ENCODE results near the gene ADAMTS17.

Gene ADAMTS17

DNA sequence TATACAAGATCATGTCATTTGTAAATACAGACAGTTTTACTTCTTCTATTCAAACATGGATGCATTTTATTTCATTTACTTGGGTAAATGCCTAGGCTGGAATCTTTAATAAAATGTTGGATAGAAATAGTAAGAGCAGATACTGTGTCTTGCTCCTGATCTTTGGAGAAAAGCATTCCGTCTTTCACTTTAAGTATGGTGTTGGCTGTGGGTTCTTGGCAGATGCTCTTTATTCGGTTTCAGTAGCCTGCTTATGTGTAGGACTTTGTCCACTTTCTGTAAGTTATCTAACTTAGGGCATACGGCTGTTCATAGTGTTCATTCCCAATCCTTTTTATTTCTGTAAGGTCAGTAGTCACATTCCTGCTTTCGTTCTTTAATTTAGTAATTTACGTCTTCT lies 303.0 kb downstream of the ADAMTS17 start:
- DNase-seq = no peak

DNA sequence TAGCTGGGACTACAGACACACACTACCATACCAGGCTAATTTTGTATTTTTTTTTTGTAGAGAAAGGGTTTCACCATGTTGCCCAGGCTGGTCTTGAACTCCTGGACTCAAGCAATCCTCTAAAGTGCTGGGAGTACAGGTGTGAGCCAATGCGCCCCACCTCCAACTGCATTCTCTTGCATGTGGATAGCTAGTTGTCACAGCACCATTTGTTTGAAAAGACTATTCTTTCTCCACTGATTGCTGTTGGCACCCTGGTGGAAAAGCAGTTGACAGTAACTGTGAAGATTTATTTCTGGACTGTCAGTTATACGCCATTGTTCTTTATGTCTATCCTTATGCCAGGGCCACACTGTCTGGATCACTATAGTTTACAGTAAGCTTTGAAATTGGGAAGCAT lies 303.9 kb downstream of the ADAMTS17 start:
- no peak for DNase-seq

DNA sequence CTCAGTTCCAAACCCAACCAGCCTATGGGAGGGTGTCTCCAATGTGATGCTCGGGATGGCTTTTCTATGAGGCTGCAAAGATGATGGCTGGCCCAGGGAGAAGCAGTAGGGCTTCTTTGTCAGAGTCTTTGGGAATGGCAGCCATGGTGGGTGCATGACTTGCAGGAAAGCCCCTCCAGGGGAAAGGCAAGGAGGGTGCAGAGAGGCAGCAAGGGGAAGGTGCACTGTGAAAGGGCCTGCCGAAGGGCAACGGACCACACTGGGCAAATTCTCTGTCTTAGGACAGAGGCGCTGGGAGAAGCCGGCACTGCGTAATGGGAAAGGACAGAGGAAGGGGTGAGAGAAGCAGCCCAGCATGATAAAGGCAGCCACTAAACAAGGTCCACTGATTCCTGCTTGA lies 305.8 kb downstream of the ADAMTS17 start:
- no peak for DNase-seq

DNA sequence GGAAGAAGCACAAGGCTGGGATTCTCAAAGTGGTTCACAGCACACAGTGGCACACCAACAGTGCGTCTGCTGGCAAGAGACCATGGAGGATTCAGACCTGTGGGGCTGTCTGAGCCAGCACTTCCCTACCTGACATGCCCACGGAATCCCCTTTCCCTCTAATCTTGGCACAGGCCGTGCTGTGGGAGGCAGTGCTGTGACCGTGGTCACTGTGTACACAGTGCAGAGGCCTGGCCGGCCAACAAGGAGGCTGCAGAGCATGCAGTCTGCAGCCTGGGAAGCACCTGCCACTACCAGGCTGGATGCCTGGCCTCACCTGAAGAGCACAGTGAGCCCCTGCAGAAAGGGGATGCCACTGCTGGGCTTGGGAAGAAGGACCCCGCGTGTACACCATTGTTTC lies 307.6 kb downstream of the ADAMTS17 start:
- DNase-seq = no peak

DNA sequence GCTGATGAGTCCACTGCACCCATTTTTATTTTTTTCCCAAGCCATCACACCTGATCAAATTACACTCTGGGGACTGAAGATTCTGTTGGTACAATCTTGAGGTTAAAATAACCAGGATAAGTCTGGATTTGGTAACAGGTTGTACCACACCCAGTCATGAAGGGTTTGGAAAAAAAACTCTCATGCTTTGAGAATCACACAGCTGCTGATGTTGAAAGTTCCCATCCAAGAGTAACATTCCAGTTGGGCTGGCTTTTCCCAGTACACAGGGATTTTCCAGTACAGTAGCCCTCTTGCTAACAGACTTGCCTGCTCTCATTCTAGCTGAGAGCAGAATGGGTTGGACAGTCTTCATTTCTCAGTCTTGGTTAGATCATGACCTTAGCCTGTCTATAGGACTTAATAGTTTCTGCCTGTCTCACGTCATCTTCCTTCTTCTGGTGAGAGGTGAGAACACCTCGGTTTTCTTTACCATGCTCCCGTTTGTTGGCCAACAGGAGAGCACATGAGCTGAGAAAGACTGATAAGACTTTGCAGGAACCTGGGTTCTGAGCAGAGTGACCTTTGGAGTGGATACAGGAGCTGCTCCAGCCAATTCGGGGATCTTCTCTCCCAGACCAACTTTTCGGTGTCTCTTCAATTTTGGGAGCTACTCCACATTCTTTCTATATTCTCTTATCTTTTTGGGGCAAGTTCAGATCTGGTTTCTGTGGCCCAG lies 308.5 kb downstream of the ADAMTS17 start:
- no peak for DNase-seq

DNA sequence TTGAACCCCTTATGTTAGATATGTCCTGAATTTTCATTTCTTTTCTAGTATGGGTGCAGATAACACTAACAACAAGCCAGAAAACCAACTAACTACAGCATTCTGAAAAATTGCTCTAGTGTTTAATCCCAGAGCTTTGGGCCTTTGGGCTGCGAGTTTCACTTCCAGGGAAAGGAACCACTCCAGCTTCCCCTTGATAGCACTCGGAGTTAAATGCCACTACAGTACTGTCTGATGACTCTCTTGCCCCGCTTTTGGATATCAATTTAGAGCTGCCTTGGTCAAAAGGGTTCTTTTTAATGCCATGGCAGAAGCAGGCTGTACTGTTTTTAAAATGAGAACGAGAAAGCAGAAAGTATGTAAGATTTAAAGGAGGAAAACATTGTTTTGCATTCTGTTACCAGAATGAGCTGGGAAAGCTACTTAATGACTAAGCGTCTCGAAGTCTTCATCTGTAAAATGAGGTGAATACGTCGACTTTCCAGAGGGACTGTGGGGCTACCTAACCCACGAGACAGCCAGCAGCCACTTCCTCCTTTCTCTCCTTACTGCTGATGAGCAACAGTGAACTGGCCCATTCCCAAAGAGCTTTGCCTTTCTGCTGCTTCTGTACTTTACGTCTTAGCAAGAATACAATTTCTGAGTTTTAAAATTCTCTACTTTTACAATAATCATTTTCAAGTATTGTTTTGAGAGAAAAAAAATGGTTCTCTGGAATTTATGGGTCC lies 309.3 kb downstream of the ADAMTS17 start:
- DNase-seq = no peak

DNA sequence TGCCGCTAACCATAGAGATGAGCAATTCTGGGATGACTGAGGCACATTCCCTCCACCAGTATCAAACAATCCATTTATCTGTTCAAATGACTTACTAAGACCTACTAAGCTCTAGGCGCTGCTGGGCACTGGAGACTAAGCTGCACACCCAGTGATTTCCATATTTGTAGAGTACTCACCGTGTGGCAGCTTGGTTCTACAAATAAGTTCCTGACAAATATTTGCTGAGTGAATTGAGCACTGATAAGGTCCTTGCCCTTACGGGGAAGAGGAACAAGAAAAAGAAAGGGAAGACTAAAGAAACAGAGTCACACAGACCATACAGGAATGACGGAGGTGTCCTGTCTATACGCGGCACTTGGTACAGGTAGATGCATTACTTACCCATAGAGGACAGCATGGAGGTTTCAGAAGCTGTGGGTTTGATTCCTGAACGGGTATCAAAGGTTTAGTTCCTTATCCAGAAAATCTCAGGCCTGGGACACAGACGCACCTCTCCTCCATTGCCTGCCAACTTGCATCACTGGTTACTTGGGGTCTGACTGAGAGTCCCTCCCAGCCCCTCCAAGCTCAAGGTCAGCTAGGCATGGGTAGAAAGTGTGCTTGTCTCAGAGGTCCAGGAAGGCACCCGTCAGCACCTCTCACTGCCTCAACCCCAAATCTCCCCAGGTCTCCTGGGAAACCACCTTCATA lies 310.0 kb downstream of the ADAMTS17 start:
- DNase-seq = no peak

DNA sequence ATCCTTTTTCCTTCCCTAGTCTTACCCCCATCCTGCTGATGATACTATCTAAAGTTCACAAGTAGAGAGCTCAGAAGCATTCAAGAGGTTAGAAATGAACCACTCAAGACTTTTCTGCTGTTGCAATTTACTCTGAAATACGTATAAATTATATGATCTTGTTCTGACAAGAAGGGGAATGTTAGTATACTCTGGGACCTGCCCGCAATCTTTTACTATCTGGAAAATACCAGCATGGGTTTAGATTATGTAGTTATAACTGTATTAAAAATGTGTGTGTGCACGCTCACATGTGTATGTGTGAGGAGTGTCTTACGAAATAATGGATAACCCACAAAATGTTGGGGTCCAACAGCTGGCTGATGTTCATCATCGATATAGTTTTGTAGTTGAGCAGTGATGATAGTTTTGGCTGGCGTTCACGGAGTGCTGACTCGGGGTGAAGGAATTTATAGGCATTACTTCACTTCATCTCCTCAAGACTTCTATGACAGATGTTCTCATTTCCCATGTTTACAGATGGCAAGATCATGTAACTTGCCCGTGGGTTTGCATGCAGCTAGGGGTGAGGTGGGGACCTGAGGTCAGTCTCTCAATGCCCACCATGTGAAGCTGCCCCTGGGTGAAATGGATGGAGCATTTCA lies 311.1 kb downstream of the ADAMTS17 start:
- peak; percentile 11 for DNase-seq

DNA sequence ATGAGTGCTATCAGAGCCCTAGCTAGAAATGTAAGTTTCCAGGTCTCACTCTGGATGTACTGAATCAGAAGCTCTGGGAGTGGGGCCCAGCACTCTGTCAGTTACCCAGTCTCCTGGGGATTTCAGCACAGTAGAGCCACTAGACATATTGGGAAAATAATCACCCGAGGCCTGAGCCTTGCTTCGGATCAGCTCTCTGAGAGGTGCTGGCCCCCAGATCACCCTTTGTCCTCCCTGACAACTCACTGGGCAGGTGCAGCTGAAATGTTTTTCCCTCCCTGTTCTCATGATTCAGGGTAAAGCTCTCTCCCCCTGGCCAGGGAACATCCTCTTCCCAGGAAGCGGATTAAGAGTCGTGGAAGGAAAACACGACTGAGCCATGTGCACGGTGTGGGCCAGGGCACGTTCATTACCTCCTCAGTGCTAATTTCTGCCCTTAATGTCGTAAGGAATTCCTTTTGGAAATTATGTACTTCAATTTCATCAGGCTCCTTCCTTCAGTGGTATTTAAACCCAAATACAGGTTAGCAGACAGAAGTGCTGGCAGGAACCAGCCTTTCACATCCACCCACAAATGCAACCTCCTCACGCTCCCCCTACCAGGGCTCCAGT lies 311.8 kb downstream of the ADAMTS17 start:
- no peak for DNase-seq

DNA sequence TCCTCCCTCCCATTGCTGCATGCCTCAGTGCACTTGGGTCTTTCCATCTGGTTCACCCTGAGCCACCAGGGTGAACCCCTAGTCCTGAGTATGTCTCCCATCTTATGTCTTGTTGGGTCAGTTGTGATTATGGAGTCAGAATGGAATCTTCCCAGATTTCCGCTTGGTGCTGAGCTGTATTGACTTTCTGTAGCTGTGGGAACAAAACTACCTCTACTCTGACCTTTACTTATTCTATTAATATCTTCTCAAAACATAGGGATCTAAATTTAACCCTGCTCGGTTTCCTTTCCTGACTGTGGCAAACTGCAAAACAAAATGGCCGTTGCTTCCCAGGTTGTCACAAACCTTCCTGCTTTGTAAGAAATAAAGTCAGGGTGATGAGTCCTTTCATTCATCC lies 312.7 kb downstream of the ADAMTS17 start:
- DNase-seq = no peak

DNA sequence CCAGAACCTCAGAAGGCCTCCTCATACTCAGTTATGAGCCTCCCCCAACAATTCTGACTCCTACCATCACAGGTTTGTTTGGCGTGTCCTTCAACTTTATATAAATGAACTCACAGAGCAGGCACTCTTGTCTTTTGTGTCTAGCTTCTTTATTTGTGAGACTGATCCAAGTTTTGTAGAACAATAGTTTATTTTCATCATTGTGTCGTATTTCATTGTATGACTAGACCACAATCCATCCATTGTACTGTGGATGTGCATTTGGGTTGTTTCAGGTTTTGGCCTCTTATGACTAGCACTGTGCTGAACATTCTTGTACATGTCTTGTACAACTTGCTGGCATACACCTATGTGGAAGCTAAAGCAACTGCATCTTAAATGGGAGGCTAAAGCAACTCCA lies 315.7 kb downstream of the ADAMTS17 start:
- DNase-seq = no peak

DNA sequence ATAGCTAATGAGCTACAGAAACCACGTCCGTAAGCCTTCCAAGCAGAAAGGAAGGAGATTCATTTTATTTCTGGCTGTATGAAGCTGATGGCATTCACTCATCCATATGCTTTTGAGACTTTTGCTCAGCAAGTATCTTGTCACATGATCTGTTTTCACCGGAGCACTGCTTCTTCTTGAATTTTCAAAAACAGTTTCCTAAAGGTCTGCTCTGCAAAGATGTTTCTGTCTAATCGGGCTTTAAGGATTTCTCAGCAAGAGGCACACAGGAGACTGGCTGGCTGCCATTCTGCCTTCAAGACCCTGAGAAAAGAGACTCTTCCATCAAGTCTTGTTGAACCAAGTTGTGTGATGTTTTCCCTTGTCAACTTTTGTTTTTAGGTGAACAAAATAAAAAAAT lies 319.0 kb downstream of the ADAMTS17 start:
- no peak for DNase-seq

DNA sequence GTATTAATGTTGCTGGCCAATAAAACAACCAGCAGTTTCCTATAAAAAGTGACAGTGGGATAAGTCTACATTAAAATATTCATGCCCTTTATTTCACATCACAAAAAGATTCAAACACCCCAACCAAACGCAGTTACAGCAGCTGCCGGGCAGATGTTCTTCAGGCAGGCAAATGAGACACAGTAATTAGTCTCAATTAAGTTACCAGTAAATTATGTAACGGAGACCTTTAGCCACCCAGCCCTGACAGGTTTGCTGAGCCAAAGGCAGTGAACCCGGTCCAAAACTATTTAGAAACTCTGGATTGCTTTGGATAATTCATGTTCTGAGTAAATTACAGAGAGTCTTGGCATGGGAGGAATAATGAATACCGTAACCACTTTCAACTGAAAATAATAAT lies 319.4 kb downstream of the ADAMTS17 start:
- no peak for DNase-seq

DNA sequence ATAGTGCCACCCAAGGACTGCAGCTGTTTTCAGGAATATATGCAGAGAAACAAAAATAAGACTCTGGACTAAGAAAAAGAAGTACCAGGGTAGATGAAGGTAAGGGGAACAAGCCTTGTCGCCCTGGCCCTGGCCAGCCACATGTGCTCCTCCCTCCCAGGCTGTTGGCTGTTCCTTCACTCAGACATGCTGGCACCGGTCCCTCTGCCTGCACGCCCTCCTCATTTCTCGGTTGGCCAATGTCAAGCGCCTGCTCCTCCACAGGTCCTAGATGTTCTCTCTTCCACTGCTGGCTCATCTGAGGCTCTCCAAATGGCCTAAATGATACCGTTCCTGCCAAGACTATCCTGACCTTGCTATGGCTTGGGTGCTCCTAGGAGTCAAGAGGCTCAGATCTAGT lies 320.1 kb downstream of the ADAMTS17 start:
- no peak for DNase-seq

DNA sequence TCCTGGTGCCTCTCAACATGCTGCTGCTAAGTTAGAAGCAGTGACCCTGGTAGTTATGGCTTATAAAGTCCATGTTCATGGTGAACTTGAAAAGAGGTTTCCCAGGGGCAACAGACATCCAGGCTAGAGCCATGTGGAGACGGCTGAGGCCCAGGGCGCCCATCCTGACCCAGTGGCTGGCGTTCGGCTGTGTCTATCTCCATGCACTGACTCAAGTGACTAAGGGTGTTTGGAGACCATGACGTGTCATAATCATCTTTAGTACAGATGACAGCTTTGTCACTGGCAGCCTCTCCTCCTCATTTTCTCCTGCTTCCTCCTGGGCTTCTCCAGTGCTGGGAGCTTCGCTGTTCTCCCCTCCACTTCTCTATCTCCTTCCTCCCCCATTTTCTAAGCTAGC lies 321.2 kb downstream of the ADAMTS17 start:
- DNase-seq = no peak

DNA sequence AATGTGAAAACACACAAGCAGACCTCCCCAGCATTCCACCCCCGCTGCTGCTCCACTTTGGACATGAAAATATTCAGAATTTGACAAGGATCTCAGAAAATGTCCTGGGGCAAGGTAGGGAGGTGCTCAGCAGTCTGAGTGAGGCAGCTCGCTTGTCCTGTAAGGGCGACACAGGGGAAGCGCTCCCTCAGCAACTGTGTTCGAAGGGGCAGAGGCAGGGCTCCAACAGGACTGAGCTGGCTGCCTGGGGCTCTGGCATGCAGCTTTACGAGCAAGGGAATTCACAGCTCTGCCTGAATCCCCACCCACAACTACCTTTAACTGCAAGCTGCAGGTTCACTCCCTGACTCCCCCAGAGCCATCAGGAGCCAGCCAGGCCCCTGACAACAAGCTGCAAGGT lies 321.6 kb downstream of the ADAMTS17 start:
- DNase-seq = no peak

DNA sequence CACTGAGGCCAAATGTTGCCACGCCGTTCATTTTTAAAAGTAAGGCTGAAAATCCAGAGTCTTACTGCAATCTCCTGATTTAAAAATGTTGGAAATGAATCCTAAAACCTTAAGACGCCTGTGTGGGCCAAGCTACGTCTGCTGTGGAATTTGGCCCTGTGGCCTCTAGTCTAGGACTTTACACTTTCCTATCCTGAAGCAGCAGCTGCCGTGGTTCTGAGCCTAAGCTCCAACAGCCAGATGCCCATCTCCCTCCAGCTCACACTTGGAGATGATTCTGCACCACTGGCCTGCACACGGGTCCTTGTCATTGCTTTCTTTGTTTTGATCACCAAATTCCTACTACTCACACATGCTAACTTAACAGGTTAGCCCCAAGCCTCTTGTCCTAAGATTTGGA lies 322.2 kb downstream of the ADAMTS17 start:
- no peak for DNase-seq

DNA sequence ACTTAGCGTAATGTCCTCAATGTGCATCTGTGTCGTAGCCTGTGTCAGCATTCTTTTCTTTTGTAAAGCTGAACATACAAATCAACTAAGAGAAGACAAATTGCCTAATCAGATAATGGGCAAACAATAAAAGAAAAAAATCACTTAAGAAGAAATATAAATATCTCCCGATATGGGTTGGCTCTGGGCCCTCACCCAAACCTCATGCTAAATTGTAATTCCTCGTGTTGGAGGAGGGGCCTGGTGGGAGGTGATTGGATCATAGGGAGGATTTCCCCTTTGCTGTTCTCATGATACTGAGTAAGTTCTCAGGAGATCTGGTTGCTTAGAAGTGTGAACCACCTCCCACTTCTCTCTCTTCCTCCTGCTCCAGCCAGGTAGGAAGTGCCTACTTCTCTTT lies 323.6 kb downstream of the ADAMTS17 start:
- DNase-seq = no peak

DNA sequence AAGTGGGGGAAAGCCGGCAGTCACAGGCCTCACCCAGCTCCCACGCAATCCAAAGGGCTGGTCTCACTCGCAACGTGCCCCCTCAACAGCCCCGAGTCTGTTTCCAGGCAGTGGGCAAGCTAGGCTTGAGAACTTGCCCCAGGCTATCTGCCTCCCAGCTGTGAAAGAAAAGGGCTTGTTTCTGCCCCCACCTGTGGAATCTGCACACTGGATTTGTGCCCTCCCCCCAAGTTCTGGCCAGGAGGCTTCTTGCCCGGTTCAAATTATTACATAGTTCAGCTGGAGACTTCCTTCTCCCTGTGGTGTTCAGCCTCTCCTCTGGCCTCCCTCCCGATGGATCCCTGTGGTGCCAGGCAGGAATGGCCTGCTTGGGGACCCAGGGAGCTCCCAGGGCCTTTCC lies 324.6 kb downstream of the ADAMTS17 start:
- DNase-seq = no peak

DNA sequence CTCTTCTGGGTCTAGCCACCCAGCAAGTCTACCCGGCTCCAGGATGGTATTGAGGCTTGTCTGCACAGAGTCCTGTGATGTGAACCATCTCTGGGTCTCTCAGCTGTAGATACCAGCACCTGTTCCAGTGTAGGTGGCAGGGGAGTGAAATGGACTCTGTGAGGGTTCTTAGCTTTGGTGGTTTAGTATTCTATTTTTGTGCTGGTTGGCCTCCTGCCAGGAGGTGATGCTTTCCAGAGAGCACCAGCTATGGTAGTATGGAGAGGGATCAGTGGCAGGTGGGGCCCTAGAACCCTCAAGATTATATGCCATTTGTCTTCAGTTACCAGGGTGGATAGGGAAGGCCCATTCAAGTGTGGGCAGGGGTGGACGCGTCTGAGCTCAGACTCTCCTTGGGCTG lies 325.1 kb downstream of the ADAMTS17 start:
- DNase-seq = no peak

DNA sequence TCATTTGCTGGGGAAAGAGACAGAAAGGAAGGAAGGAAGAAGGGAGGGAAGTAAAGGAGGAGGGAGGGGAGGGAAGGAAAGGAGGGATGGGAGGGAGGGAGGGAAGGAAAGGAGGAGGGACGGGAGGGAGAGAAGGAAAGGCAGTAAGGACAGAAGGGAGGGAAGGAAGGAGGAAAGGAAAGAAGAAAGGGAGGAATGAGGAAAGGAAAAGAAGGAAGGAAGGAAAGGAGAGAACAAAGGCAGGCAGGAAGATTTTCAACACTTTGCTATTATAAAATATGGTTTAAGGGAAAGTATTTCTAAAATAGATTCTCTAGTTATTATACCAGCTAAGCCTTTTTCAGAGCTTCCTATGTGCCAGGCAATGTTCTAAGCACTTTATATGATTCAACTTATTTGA lies 330.5 kb downstream of the ADAMTS17 start:
- DNase-seq = no peak

DNA sequence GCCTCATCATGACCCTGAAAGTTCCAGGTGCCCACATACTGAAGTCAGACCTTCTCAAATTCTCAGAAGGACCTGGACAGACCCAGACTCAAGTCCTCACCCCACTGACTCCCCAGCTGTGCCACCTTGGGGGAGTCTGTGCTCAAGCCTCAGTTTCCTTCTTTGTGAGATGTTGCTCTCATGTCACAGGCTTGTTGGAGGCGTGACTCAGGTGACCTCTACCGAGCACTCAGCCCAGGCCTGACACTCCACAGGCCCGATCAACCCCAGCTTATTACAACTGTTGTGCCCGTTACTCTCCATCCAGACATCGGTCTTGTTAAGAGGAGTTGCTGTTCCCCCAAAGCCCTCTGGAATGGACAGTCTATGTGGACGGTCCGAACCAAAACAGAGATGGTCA lies 332.4 kb downstream of the ADAMTS17 start:
- no peak for DNase-seq

DNA sequence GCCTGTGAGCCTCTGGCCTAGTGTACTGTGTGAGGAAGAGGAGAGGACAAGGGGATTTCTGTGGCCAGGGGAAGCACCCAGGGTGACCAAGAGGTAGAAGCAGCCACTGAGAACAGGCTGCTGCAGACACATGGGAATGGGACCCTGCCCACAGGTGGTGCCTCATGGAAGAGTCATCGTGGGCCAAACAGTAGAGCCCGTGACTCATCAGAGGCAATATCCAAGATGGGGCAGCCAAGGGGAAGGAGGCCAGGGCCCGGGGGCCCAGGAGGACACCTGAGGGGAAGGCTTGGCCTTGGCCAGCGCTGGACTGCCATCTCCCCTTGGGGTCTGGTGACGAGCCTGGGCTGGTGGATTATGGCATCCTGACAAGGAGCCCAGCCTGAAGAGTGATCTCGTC lies 333.5 kb downstream of the ADAMTS17 start:
- DNase-seq = no peak
